ENCODE data around the gene LTBP1.
"Not testable (repeated sequence)": the region's sequence is repeated elsewhere in the genome, so short reads cannot be mapped to it uniquely, and the experiment has no call there.

Gene LTBP1

DNA sequence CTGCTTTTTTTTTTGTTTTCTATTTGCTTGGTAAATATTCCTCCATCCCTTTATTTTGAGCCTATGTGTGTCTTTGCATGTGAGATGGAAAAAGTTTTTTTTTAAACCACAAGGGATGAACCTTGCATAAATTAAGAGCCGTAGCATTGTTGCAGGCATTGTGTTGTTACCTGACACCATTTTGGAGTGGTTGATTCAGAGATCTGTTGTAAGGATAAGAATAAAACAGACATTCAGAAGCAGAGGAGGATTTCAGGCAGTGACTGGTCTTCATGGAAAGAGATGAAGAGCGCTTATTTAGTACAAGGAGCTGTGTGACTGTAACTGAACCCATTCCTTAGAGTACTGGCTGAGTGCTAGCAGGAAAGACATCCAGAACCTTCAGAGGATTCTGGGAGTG is 101.2 kb downstream of the LTBP1 start:
- DNase-seq (ENCODE audit: low spot score in 2 of 2) = no peak
- Mint-ChIP-seq H3K27ac (ENCODE audit: low read depth) (no peak overlapping the region), H3K4me1 (no peaks in the 10 kb centered on the region), H3K9me3 (no peaks in the 10 kb centered on the region), H3K4me3 (no peak overlapping the region), H3K27me3 (peaks cover 31% of the 10 kb centered on the region), H3K36me3 (ENCODE audit: insufficient read depth) (peaks cover 2% of the 10 kb centered on the region)
- no peak for ATAC-seq (replicated peaks; ENCODE audit: extremely low read depth, poor library complexity, severe bottlenecking)

DNA sequence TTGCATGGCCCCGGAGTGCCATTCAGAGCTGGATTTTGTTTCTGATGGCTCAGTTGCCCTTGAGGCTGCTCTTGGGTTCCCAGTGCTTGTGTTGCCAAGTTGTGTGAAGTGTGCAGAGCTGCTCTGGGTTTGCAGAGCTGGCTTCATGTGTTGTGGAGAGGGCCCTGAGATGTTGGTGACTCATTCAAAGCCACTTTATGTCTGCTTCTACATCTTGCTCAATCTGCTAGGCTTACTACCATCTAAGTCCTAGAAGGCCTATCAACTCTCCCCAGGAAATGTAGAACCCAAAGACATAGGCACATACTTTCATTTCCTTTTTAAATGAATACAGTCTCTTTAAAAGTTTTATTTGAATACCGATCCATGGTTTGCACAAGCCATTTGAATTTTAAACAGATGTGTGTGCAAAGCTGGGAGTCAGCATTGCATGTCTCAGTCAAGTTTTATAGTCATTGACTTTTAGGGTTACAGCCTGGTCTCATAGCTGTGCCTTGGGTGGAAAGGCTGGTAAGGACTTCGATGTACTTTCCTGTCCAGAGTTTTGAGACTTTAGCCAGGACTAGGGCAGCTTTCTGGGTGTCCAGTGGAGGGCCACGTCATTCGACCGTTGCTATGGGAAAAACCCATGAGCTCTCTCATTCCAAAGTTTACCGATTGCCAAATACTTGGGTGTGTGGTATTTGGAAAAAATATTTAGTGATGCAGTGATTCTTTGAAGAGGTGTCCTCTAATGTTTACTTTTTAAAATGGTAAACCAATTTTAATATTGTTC is 105.0 kb downstream of the LTBP1 start:
- peaks cover 1% of the 10 kb centered on the region for H3K36me3 Mint-ChIP-seq (ENCODE audit: insufficient read depth)
- no peaks in the 10 kb centered on the region for H3K9me3 Mint-ChIP-seq
- no peak overlapping the region for H3K27ac Mint-ChIP-seq (ENCODE audit: low read depth)
- DNase-seq (ENCODE audit: low spot score in 2 of 2) = no peak
- no peaks in the 10 kb centered on the region for H3K4me1 Mint-ChIP-seq
- no peak overlapping the region for H3K4me3 Mint-ChIP-seq
- peaks cover 35% of the 10 kb centered on the region for H3K27me3 Mint-ChIP-seq
- no peak for ATAC-seq (replicated peaks; ENCODE audit: extremely low read depth, poor library complexity, severe bottlenecking)

- ATAC-seq (replicated peaks; ENCODE audit: extremely low read depth, poor library complexity, severe bottlenecking) (no peak), DNase-seq (ENCODE audit: low spot score in 2 of 2) (no peak)
- Mint-ChIP-seq H3K27me3 (peaks cover 30% of the 10 kb centered on the region), H3K27ac (ENCODE audit: low read depth) (no peak overlapping the region), H3K9me3 (no peaks in the 10 kb centered on the region), H3K4me3 (no peak overlapping the region), H3K36me3 (ENCODE audit: insufficient read depth) (no peaks in the 10 kb centered on the region), H3K4me1 (no peaks in the 10 kb centered on the region)
These were observed 105.6 kb downstream of the LTBP1 start for GRCh38 chr2:33052361-33052735.

DNA sequence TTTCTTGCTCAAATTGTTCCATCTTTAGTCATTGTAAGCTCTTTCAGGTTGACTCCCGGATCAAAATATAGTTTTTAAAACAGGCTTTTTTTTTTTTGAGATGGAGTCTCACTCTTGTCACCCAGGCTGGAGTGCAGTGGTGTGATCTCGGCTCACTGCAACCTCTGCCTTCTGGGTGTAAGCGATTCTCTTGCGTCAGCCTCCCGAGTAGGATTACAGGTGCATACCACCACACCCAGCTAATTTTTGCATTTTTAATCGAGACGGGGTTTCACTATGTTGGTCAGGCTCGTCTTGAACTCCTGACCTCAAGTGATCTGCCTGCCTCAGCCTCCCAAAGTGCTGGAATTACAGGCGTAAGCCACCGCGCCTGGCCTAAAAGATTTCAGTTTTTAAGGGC is 106.0 kb downstream of the LTBP1 start:
- H3K27ac Mint-ChIP-seq (ENCODE audit: low read depth); H3K36me3 Mint-ChIP-seq (ENCODE audit: insufficient read depth); ATAC-seq (replicated peaks; ENCODE audit: extremely low read depth, poor library complexity, severe bottlenecking); H3K4me1 Mint-ChIP-seq; DNase-seq (ENCODE audit: low spot score in 2 of 2); H3K4me3 Mint-ChIP-seq; H3K9me3 Mint-ChIP-seq: not testable (repeated sequence)
- peaks cover 26% of the 10 kb centered on the region for H3K27me3 Mint-ChIP-seq

GRCh38 chr2:33056170-33056569 is 109.4 kb downstream of the LTBP1 start:
- peaks cover 30% of the 10 kb centered on the region for H3K27me3 Mint-ChIP-seq
- H3K36me3 Mint-ChIP-seq (ENCODE audit: insufficient read depth) = no peaks in the 10 kb centered on the region
- H3K27ac Mint-ChIP-seq (ENCODE audit: low read depth) = no peak overlapping the region
- H3K4me1 Mint-ChIP-seq = no peaks in the 10 kb centered on the region
- no peak for DNase-seq (ENCODE audit: low spot score in 2 of 2)
- ATAC-seq (replicated peaks; ENCODE audit: extremely low read depth, poor library complexity, severe bottlenecking) = no peak
- H3K9me3 Mint-ChIP-seq = no peaks in the 10 kb centered on the region
- H3K4me3 Mint-ChIP-seq = no peak overlapping the region

DNA sequence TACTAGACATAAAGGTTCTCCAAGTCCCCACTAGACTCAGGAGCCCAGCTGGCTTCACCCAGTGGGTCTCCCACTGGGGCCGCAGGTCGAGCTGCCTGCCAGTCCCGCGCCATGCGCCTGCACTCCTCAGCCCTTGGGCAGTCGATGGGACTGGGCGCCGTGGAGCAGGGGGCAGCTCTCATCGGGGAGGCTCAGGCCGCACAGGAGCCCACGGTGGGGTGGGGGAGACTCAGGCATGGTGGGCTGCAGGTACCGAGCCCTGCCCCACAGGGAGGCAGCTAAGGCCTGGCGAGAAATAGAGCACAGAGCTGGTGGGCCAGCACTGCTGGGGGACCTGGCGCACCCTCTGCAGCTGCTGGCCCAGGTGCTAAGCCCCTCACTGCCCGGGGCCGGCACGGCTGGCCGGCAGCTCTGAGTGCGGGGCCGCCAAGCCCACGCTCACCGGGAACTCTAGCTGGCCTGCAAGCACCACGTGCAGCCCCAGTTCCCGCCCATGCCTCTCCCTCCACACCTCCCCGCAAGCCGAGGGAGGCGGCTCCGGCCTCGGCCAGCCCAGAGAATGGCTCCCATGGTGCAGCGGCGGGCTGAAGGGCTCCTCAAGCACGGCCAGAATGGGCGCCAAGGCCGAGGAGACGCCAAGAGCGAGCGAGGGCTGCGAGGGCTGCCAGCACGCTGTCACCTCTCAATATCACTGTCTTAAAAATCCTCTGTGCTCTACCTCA is 110.7 kb downstream of the LTBP1 start:
- not testable (repeated sequence) for H3K9me3 Mint-ChIP-seq; H3K27ac Mint-ChIP-seq (ENCODE audit: low read depth); H3K4me1 Mint-ChIP-seq; H3K36me3 Mint-ChIP-seq (ENCODE audit: insufficient read depth); H3K4me3 Mint-ChIP-seq; DNase-seq (ENCODE audit: low spot score in 2 of 2); ATAC-seq (replicated peaks; ENCODE audit: extremely low read depth, poor library complexity, severe bottlenecking)
- peaks cover 39% of the 10 kb centered on the region for H3K27me3 Mint-ChIP-seq

DNA sequence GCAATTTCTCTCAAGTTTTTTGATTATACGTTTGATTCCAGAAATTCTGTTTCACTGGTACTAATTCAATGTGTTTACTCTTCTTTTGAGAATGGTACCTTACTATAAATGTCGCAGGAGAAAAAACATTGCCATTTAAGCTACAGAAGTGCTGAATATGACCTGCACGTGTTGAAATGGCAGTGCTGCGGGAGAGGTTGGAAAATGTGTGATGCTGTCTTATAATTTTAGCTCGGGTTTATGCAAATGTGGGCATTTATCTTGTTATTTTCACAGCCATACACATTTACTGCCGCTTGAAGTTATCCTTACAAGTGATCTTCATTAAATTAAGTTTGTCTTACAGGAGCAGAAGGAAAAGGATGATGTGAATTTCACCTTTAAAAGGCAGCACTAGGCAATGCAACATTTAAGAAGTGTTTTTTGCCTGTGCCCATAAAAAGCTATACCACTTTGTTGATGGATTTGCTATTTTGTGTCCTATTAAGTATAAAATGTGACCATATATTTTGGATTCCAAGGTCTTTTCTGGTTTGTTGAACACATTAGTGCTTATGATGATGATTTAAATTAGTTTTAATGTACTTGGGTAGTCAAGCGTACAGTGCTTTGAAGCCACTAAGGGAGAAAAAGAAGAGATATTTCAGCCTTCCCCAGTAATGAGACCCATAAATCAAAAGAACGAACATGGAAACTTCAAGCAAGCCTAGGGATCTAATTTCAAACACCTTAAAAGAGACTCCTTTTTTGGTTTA is 112.1 kb downstream of the LTBP1 start:
- Mint-ChIP-seq H3K4me3 (no peak overlapping the region), H3K27ac (ENCODE audit: low read depth) (no peak overlapping the region), H3K9me3 (no peaks in the 10 kb centered on the region), H3K36me3 (ENCODE audit: insufficient read depth) (no peaks in the 10 kb centered on the region), H3K27me3 (peaks cover 45% of the 10 kb centered on the region), H3K4me1 (no peaks in the 10 kb centered on the region)
- DNase-seq (ENCODE audit: low spot score in 2 of 2) (no peak), ATAC-seq (replicated peaks; ENCODE audit: extremely low read depth, poor library complexity, severe bottlenecking) (no peak)

- ATAC-seq (replicated peaks; ENCODE audit: extremely low read depth, poor library complexity, severe bottlenecking) = no peak
- Mint-ChIP-seq H3K4me3 (no peak overlapping the region), H3K9me3 (no peaks in the 10 kb centered on the region), H3K27ac (ENCODE audit: low read depth) (no peak overlapping the region), H3K4me1 (no peaks in the 10 kb centered on the region), H3K27me3 (peaks cover 48% of the 10 kb centered on the region), H3K36me3 (ENCODE audit: insufficient read depth) (no peaks in the 10 kb centered on the region)
- no peak for DNase-seq (ENCODE audit: low spot score in 2 of 2)
These were observed 112.9 kb downstream of the LTBP1 start for GRCh38 chr2:33059471-33060156.

- no peak overlapping the region for H3K27ac Mint-ChIP-seq (ENCODE audit: low read depth)
- no peak for ATAC-seq (replicated peaks; ENCODE audit: extremely low read depth, poor library complexity, severe bottlenecking)
- no peaks in the 10 kb centered on the region for H3K9me3 Mint-ChIP-seq
- peaks cover 54% of the 10 kb centered on the region for H3K27me3 Mint-ChIP-seq
- no peak for DNase-seq (ENCODE audit: low spot score in 2 of 2)
- no peaks in the 10 kb centered on the region for H3K36me3 Mint-ChIP-seq (ENCODE audit: insufficient read depth)
- H3K4me1 Mint-ChIP-seq = no peaks in the 10 kb centered on the region
- no peak overlapping the region for H3K4me3 Mint-ChIP-seq
These were observed 113.7 kb downstream of the LTBP1 start for GRCh38 chr2:33060405-33060804.

GRCh38 chr2:33062665-33063250 is 116.0 kb downstream of the LTBP1 start:
- no peak for ATAC-seq (replicated peaks; ENCODE audit: extremely low read depth, poor library complexity, severe bottlenecking)
- no peak for DNase-seq (ENCODE audit: low spot score in 2 of 2)
- H3K36me3 Mint-ChIP-seq (ENCODE audit: insufficient read depth) = no peaks in the 10 kb centered on the region
- no peaks in the 10 kb centered on the region for H3K4me1 Mint-ChIP-seq
- no peak overlapping the region for H3K27ac Mint-ChIP-seq (ENCODE audit: low read depth)
- no peaks in the 10 kb centered on the region for H3K9me3 Mint-ChIP-seq
- H3K4me3 Mint-ChIP-seq = no peak overlapping the region
- H3K27me3 Mint-ChIP-seq = peaks cover 40% of the 10 kb centered on the region

- no peaks in the 10 kb centered on the region for H3K4me1 Mint-ChIP-seq
- DNase-seq (ENCODE audit: low spot score in 2 of 2) (no peak), ATAC-seq (replicated peaks; ENCODE audit: extremely low read depth, poor library complexity, severe bottlenecking) (no peak)
- peaks cover 34% of the 10 kb centered on the region for H3K27me3 Mint-ChIP-seq
- H3K9me3 Mint-ChIP-seq = no peaks in the 10 kb centered on the region
- H3K27ac Mint-ChIP-seq (ENCODE audit: low read depth) = no peak overlapping the region
- no peaks in the 10 kb centered on the region for H3K36me3 Mint-ChIP-seq (ENCODE audit: insufficient read depth)
- H3K4me3 Mint-ChIP-seq = no peak overlapping the region
These were observed 117.6 kb downstream of the LTBP1 start for GRCh38 chr2:33064349-33064801.

DNA sequence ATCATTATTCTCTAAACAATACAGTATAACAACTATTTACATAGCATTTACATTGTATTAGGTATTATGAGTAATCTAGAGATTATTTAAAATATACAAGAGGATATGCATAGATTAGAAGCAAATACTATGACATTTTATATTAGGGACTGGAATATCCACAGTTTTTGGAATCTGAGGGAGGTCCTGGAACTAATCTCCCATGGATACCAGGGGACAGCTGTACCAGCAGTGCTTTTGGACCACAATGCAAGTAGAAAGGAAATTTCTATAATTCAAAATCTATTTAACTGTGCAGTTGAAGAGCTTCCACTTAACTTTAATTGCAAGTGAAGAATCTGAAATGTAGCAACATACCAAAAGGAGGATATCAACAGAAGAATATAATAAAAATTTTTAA is 120.8 kb downstream of the LTBP1 start:
- DNase-seq (ENCODE audit: low spot score in 2 of 2) (no peak), ATAC-seq (replicated peaks; ENCODE audit: extremely low read depth, poor library complexity, severe bottlenecking) (no peak)
- no peak overlapping the region for H3K4me3 Mint-ChIP-seq
- peaks cover 37% of the 10 kb centered on the region for H3K27me3 Mint-ChIP-seq
- no peaks in the 10 kb centered on the region for H3K4me1 Mint-ChIP-seq
- no peaks in the 10 kb centered on the region for H3K36me3 Mint-ChIP-seq (ENCODE audit: insufficient read depth)
- no peaks in the 10 kb centered on the region for H3K9me3 Mint-ChIP-seq
- H3K27ac Mint-ChIP-seq (ENCODE audit: low read depth) = no peak overlapping the region

Measured in central memory CD8-positive, alpha-beta T cell (primary cell).